ENCODE results near the gene IGHMBP2. TPM values are rescaled to one million over a fixed set of nuclear protein-coding genes. Genes with fewer than 3 reads are reported as not detected.

The IGHMBP2 gene
- total RNA-seq, 1 experiment from 2014 or later: 27.8 TPM

DNA sequence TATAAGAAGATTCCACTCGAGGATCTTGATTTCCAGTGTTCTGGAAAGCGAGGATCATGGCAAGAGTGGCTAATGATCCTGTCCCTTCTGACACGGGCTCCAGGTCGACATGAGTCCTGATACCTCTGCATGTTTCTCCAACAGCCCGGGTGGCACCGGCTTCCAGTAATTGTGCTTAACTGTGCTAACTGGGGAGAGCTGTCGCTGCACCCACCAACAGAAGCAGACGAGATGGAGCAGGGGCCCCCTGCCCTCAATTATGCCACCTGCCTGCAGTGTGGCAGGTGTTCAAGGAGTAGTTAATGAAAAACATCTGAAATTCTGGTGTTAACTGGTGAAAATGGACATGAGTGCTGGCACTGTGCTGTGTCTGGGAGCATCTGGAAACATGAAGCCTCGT is 6.2 kb upstream of the IGHMBP2 start:
- no peaks in the 10 kb centered on the region for H3K9me3 ChIP-seq (ENCODE audit: control insufficient read depth, insufficient read depth, low read depth, low read length)
- ChIA-PET POLR2A (no interaction called here), CTCF (no interaction called here)
- H3K27ac ChIP-seq (ENCODE audit: low read length): no peak overlapping the region
- peaks cover 20% of the 10 kb centered on the region for H3K36me3 ChIP-seq (ENCODE audit: control insufficient read depth, insufficient read depth, low read length)
- BruUV-seq (replicated peaks): no TSS peak
- DNase-seq (ENCODE audit: low read depth, low spot score) (no peak), ATAC-seq (no peak)
- no peak for TF ChIP-seq SIN3A (IDR thresholded peaks at IDR 0.05; ENCODE audit: borderline replicate concordance, insufficient read depth, low read depth, low read length)
- 0 out of 2 replicates have a peak, but pooled peaks have one; percentile 0 for TF ChIP-seq POLR2AphosphoS5 (IDR thresholded peaks at IDR 0.05; ENCODE audit: low read depth, low read length)
- TF ChIP-seq TCF7L2 (IDR thresholded peaks at IDR 0.05; ENCODE audit: low read depth, low read length): no peak
- no peak for TF ChIP-seq CTCF (IDR thresholded peaks at IDR 0.05)
- H3K4me1 ChIP-seq (ENCODE audit: control insufficient read depth, insufficient read depth, low read length): 0 out of 2 replicates have a peak, but pooled peaks cover 2% of the 10 kb centered on the region
- intact Hi-C loops (cut with micrococcal nuclease; ENCODE audit: unreplicated experiment): no loop called here
- H3K27me3 ChIP-seq (ENCODE audit: control insufficient read depth, insufficient read depth, low read length): no peaks in the 10 kb centered on the region
- H3K4me3 ChIP-seq (ENCODE audit: low read depth in 2 of 2, low read length in 2 of 2): no peak overlapping the region
- in situ Hi-C loops (cut with HindIII; ENCODE audit: low pct_unique_long_range_greater_than_20kb, low sequenced_read_pairs): no loop called here

DNA sequence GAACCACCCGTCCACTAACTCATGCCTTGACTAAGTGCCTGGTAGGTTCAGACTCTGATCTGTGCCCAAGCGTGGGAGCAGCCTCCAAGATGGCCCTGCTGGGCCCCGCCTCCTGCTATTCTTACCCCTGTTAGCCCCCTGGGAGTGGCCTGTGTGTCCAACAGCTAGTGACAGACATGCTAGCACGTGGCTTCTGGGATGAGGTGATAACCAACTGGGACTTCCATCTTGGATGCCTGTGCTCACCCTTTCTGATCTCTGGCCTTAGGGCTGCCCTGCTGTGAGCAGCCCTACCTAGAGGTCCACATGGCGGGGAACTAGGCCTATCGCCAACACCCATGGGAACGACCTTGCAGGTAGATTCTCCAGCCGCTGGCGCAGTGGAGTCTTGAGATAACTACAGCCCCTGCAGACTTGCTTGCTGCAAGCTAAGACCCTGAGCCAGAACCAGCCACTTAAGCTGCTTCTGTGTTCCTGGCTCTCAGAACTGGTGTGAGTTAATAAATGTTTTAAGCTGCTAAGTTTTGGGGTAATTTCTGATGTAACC is 2.8 kb upstream of the IGHMBP2 start:
- BruUV-seq (replicated peaks): no TSS peak
- Histone ChIP-seq H3K9me3 (ENCODE audit: control insufficient read depth, insufficient read depth, low read depth, low read length) (no peaks in the 10 kb centered on the region), H3K27me3 (ENCODE audit: control insufficient read depth, insufficient read depth, low read length) (no peaks in the 10 kb centered on the region), H3K4me3 (ENCODE audit: low read depth in 2 of 2, low read length in 2 of 2) (no peak overlapping the region), H3K36me3 (ENCODE audit: control insufficient read depth, insufficient read depth, low read length) (peaks cover 13% of the 10 kb centered on the region), H3K27ac (ENCODE audit: low read length) (no peak overlapping the region), H3K4me1 (ENCODE audit: control insufficient read depth, insufficient read depth, low read length) (0 out of 2 replicates have a peak, but pooled peaks cover 7% of the 10 kb centered on the region)
- DNase-seq (ENCODE audit: low read depth, low spot score) (no peak), ATAC-seq (no peak)
- in situ Hi-C loops (cut with HindIII; ENCODE audit: low pct_unique_long_range_greater_than_20kb, low sequenced_read_pairs) (no loop called here), intact Hi-C loops (cut with micrococcal nuclease; ENCODE audit: unreplicated experiment) (loop anchor here (5.0 kb wide), 1 partner anchor 141 kb away; no protein-coding TSS in a partner anchor)
- ChIA-PET CTCF (no interaction called here), POLR2A (interaction anchor here (0.8 kb wide), 1 partner anchor 58 kb away, joined by 3 read pairs; no protein-coding TSS in a partner anchor)
- TF ChIP-seq, protein P1, sequence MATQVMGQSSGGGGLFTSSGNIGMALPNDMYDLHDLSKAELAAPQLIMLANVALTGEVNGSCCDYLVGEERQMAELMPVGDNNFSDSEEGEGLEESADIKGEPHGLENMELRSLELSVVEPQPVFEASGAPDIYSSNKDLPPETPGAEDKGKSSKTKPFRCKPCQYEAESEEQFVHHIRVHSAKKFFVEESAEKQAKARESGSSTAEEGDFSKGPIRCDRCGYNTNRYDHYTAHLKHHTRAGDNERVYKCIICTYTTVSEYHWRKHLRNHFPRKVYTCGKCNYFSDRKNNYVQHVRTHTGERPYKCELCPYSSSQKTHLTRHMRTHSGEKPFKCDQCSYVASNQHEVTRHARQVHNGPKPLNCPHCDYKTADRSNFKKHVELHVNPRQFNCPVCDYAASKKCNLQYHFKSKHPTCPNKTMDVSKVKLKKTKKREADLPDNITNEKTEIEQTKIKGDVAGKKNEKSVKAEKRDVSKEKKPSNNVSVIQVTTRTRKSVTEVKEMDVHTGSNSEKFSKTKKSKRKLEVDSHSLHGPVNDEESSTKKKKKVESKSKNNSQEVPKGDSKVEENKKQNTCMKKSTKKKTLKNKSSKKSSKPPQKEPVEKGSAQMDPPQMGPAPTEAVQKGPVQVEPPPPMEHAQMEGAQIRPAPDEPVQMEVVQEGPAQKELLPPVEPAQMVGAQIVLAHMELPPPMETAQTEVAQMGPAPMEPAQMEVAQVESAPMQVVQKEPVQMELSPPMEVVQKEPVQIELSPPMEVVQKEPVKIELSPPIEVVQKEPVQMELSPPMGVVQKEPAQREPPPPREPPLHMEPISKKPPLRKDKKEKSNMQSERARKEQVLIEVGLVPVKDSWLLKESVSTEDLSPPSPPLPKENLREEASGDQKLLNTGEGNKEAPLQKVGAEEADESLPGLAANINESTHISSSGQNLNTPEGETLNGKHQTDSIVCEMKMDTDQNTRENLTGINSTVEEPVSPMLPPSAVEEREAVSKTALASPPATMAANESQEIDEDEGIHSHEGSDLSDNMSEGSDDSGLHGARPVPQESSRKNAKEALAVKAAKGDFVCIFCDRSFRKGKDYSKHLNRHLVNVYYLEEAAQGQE (IDR thresholded peaks at IDR 0.05; ENCODE audit: insufficient read depth in 1 of 2, low read depth in 2 of 2, low read length in 1 of 2): no peak
- no peak for TF ChIP-seq SIN3A (IDR thresholded peaks at IDR 0.05; ENCODE audit: borderline replicate concordance, insufficient read depth, low read depth, low read length)
- TF ChIP-seq POLR2AphosphoS5 (IDR thresholded peaks at IDR 0.05; ENCODE audit: low read depth, low read length): no peak
- TF ChIP-seq TCF7L2 (IDR thresholded peaks at IDR 0.05; ENCODE audit: low read depth, low read length): no peak
- no peak for TF ChIP-seq CTCF (IDR thresholded peaks at IDR 0.05)

All from Panc1 (cell line).